ENCODE data around the gene USP47. TPM values are rescaled to one million over a fixed set of nuclear protein-coding genes. Genes with fewer than 3 reads are reported as not detected.

Gene USP47
- polyA plus RNA-seq, 3 donors from 2014 or later = 36.3 to 72.4 (median 43.5) TPM

DNA sequence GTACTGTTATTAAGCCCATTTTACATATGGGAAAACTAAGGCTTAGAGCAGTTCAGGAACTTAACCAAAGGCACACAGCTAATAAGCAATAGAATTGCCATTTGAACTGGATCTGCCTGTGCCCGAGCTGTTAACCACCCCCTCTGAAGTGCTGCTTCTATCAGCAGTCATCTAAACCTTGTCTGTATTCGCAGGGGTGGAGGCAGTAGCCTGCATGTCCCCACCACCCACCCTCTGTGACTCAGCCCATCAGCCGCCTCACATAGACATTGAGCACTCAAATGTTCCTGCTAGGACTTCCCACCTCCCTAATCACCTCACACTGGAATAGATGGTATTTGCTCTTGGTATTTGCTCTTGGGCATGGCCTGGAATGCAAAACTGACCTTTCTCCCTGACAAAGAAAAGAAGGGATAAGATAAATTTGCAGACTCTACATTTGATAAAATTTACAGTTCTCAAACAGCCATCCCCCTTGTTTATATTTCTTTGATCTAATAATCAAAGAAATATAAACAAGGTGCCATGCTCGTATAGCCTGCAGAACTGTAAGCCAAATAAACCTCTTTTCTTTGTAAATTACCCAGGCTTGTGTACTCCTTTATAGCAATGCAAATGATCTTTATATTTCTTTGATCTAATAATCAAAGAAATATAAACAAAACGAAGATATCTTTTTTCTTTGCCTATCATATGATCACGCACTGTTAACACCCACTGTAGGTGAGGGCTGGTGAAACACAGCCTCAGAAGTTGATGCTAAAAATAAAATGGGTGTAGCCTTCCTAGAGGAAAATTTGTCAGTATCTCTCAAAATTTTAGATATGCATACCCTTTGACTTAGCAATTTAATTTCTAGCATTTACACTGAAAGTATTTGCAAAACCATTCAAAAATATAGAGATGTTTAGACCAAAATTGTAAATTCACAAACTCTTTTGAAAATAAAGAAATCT is 150.8 kb downstream of the USP47 start:
- Mint-ChIP-seq H3K36me3 (no peaks in the 10 kb centered on the region), H3K4me3 (no peak overlapping the region), H3K27me3 (ENCODE audit: low read depth in 3 of 3) (peaks cover 0 to 18% (median 3%) of the 10 kb centered on the region in 3 donors), H3K9me3 (peaks cover 0 to 2% (median 0%) of the 10 kb centered on the region in 6 donors), H3K27ac (no peak overlapping the region), H3K4me1 (peaks cover 5 to 12% of the 10 kb centered on the region in 2 donors)
- DNase-seq = no peak

DNA sequence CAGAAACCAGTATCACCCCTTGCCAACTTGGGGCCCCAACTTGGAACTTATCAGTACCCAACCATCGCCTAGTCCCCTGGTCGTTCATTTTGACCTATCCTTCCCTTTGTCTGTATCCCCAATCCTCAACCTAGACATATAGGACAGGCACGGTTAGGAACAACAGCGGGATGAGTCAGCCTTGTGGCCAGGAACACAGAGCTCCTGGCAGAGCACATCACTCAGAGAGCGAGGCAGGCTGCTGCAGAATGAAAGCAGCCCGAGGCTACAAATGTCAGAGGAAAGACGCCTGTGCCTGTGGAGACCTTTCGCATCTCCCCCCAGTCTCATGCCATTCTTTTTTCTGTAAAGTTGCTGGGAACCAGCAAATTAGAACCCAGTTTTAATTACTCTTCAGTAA is 152.1 kb downstream of the USP47 start:
- no peak for DNase-seq
- peaks cover 2 to 18% (median 3%) of the 10 kb centered on the region in 3 donors for H3K27me3 Mint-ChIP-seq (ENCODE audit: low read depth in 3 of 3)
- H3K4me1 Mint-ChIP-seq = peaks cover 9 to 10% of the 10 kb centered on the region in 2 donors
- no peak overlapping the region for H3K27ac Mint-ChIP-seq
- H3K9me3 Mint-ChIP-seq = peaks cover 0 to 2% (median 0%) of the 10 kb centered on the region in 6 donors
- H3K4me3 Mint-ChIP-seq = no peak overlapping the region
- H3K36me3 Mint-ChIP-seq = no peaks in the 10 kb centered on the region

DNA sequence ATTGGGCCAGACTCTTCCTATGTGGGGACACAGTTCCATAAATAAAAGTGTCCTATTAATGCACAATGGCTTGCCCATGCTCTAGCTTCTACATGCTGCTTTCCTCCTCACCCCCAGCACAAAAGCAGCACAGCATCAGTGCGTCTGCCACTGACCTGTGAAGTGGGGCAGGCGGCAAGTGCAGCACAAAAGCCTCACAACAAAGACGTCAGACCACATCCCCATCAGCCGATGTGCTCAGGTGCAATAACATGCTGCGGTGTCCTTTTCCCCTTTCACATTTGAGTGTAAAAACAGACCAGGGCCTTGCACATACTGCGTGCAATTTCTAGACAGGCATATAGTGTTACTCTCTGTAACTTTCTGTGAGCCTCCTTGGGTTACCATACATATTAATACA is 153.8 kb downstream of the USP47 start:
- Mint-ChIP-seq H3K4me1 (peaks cover 9 to 13% of the 10 kb centered on the region in 2 donors), H3K27me3 (ENCODE audit: low read depth in 3 of 3) (peaks cover 2 to 18% (median 3%) of the 10 kb centered on the region in 3 donors), H3K27ac (peak overlapping the region in 2 of 6 donors; percentile 38 to 51), H3K36me3 (no peaks in the 10 kb centered on the region), H3K9me3 (peaks cover 0 to 2% (median 0%) of the 10 kb centered on the region in 6 donors), H3K4me3 (no peak overlapping the region)
- DNase-seq = peak; percentile 23 to 40 (median 37)

DNA sequence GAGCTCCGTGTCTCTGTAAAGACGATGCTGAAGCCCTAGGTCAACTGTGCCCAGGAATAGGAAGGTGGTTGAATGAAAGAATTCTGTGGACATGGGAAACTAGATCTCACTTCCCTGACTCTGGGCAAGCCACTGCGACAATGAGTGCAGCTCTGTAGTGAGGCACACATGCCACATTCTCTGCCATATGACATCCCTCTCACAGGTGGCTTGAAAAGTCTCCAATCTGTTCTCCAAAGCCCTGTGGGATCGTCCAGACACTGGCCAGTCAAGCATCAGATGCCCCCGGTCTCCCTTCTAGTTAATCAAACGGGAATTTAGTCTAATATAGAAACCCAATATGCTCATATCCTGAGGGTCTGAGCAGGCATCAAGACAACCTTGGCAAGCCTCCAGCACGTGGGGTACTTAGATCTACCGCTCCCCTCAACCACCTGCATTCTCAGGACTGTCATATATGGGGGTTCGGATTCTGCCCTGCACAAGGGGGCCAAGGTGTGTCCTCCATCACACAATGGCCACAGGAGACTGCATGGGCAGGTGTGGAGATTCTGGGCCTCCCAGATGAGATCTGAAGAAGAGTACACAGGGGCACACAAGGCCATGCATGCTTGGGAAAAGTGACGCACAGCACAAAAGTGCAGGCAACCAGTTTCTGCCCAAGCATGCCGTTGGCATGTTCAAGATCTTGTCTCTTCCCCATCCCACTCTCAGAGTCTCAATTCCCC is 154.7 kb downstream of the USP47 start:
- H3K4me1 Mint-ChIP-seq = peaks cover 9 to 13% of the 10 kb centered on the region in 2 donors
- H3K4me3 Mint-ChIP-seq = no peak overlapping the region
- H3K9me3 Mint-ChIP-seq = peaks cover 0 to 2% (median 0%) of the 10 kb centered on the region in 6 donors
- H3K27ac Mint-ChIP-seq = no peak overlapping the region
- peaks cover 2 to 17% (median 3%) of the 10 kb centered on the region in 3 donors for H3K27me3 Mint-ChIP-seq (ENCODE audit: low read depth in 3 of 3)
- H3K36me3 Mint-ChIP-seq = no peaks in the 10 kb centered on the region
- DNase-seq = no peak

DNA sequence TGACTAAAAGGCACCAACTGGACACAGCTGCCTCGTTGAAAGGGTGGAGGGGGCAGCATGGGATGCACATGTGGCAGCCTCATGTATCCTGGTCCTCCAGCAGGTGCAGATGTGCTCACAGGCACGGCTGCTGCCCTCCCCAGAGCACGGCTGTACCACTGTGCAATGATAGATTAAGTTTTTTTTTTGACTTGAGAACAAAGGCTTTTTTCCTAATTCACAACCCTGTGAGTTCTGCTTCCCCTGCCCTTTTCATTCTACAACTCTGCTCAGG is 155.2 kb downstream of the USP47 start:
- Mint-ChIP-seq H3K4me3 (no peak overlapping the region), H3K4me1 (peaks cover 9 to 13% of the 10 kb centered on the region in 2 donors), H3K27ac (peak overlapping the region in 1 of 6 donors; percentile 4), H3K9me3 (peaks cover 0 to 2% (median 0%) of the 10 kb centered on the region in 6 donors), H3K27me3 (ENCODE audit: low read depth in 3 of 3) (peaks cover 2 to 12% (median 3%) of the 10 kb centered on the region in 3 donors), H3K36me3 (no peaks in the 10 kb centered on the region)
- no peak for DNase-seq

DNA sequence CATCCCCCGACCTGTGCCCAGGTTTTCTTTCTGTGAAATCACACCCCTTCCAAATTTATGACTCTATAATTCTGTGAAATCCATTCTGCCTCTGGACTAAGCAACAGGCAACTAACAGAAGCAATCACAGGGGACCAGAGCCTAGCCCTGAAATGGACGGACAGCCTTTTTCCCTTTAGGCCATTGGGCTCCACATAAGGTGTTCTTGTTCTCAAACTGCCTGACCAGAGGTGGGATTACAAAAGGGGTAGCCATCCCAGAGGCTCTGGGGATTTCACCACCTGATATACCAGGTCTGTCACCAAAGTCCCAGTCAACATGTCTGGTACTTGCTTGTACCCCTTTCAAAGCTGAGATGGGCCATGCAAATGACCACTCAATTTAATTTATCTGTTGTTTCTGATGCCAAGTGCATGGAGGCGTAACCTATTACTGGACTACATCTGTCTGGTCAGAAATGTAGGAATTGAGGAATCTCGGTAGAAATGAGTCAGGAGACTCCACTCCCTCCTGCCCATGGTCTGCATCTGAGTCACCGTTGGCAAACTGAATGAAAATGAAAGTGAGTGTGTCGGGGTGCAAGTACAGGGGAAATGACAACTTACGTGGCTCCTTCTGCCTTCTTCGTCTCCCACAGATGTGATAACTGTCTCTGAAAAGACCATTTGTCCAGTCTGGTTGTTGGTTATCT is 156.5 kb downstream of the USP47 start:
- H3K27me3 Mint-ChIP-seq (ENCODE audit: low read depth in 3 of 3) = peaks cover 2 to 13% (median 3%) of the 10 kb centered on the region in 3 donors
- DNase-seq = peak in 1 of 3 donors; percentile 7

DNA sequence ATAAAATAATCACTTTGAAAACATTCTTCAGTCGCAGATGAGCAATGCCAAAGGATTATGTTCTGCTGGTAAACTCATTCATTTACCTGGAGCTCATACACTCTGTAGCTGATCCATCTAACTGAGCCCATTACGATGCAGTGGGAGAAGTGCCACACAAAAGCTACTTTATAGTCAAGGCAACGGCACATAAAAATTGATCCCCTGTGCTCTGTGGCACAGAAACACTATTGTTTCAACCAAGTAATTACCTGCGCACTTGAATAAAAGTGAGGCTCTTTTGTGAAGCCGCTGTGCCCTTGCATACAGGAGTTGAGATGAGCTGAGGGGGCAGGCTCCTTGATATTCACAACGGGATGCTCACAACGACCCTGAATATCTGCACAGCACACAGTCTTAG is 159.4 kb downstream of the USP47 start:
- no peaks in the 10 kb centered on the region for H3K36me3 Mint-ChIP-seq
- H3K4me3 Mint-ChIP-seq = no peak overlapping the region
- no peaks in the 10 kb centered on the region for H3K9me3 Mint-ChIP-seq
- peaks cover 8 to 21% (median 17%) of the 10 kb centered on the region in 3 donors for H3K27me3 Mint-ChIP-seq (ENCODE audit: low read depth in 3 of 3)
- H3K4me1 Mint-ChIP-seq = peaks cover 6 to 9% of the 10 kb centered on the region in 2 donors
- no peak overlapping the region for H3K27ac Mint-ChIP-seq
- DNase-seq = no peak

More for the DNA sequence above, 156.5 kb downstream of the USP47 start:
- Mint-ChIP-seq H3K36me3 (no peaks in the 10 kb centered on the region), H3K4me1 (peaks cover 9 to 13% of the 10 kb centered on the region in 2 donors), H3K27ac (peak overlapping the region in 1 of 6 donors; percentile 41), H3K4me3 (peak overlapping the region; percentile 33 to 71 (median 46)), H3K9me3 (no peaks in the 10 kb centered on the region)

DNA sequence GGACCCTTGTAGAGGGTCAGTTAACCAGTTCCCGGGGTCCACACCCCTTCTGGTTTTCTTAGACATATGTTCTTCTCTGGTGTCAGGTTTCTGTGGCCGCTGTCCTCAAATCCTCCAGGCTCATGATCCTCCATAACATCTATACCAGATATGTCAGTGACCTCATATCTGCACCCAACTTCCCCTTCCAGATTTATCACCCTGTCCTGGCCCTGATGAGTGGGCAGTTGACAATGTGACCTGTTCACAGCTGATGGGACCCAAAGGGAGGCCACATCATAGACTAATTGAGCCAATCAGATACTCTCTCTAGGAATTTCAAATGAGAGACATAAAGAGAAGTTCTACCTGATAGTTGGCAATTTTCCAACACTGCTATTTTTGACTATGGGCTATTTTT is 161.6 kb downstream of the USP47 start:
- H3K4me1 Mint-ChIP-seq = peaks cover 7 to 8% of the 10 kb centered on the region in 2 donors
- no peaks in the 10 kb centered on the region for H3K9me3 Mint-ChIP-seq
- peaks cover 8 to 18% (median 15%) of the 10 kb centered on the region in 3 donors for H3K27me3 Mint-ChIP-seq (ENCODE audit: low read depth in 3 of 3)
- no peak for DNase-seq
- H3K36me3 Mint-ChIP-seq = no peaks in the 10 kb centered on the region
- H3K4me3 Mint-ChIP-seq = no peak overlapping the region
- no peak overlapping the region for H3K27ac Mint-ChIP-seq

DNA sequence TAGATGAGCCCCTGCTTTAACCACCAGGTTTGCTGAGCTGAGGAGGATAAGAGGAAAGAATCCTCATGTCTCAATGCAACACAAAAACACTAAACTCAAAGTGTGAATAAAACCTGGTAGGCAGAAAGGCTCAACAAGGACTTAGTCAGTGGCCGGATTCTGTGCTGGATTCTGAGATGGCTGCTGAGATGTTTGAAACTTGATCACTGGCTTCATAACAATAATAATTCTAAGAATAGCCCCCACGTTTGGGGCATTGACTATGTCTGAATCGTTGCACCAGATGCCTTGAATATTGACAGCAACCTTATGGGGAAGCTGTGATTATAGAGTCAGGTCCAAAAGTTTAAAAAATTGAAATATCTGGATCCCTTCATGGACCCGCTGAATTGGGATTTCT is 162.0 kb downstream of the USP47 start:
- Mint-ChIP-seq H3K9me3 (no peaks in the 10 kb centered on the region), H3K27ac (no peak overlapping the region), H3K4me3 (no peak overlapping the region), H3K36me3 (no peaks in the 10 kb centered on the region), H3K4me1 (peaks cover 3 to 4% of the 10 kb centered on the region in 2 donors), H3K27me3 (ENCODE audit: low read depth in 3 of 3) (peaks cover 11 to 18% (median 15%) of the 10 kb centered on the region in 3 donors)
- DNase-seq = no peak

DNA sequence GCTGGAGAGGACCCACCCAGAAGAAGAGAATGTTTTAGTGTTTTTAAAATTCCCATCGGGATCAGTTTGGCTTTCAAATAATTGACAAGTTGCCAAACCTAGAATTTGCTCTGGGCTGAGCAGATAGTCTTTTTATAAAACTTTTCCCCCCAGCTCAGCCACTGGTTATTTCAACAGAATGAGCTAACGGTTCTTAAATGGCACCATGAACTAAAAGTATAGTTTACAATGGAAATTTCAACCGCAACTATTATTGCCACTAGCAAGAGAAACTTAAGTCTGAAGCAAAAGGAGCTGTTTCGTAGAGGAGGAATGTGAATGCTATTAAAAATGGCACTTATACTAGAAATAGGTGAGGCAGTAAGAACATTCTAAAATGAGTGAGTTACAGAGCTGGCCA is 163.3 kb downstream of the USP47 start:
- Mint-ChIP-seq H3K36me3 (no peaks in the 10 kb centered on the region), H3K4me1 (peaks cover 7 to 13% of the 10 kb centered on the region in 2 donors), H3K27me3 (ENCODE audit: low read depth in 3 of 3) (peaks cover 11 to 20% (median 18%) of the 10 kb centered on the region in 3 donors), H3K27ac (no peak overlapping the region), H3K9me3 (no peaks in the 10 kb centered on the region), H3K4me3 (no peak overlapping the region)
- no peak for DNase-seq

DNA sequence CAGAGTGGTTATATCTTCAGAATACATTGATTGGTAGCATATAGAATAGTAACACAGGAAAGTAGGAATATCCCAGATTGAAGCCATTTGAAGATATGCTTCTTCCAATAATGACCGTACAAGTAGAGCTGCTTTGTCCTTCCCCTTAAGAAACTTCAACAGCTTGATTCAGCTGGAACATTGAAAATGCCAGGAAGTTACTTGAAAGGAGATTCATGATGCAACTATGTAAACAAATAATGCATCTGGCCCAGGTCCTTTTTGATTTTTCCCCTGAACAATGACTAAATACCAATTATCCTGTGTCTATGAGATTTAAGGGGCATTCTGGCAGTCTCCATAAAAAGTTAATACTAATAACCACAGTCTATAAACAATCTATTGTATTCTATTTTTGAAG is 163.7 kb downstream of the USP47 start:
- DNase-seq = no peak
- peaks cover 11 to 23% (median 18%) of the 10 kb centered on the region in 3 donors for H3K27me3 Mint-ChIP-seq (ENCODE audit: low read depth in 3 of 3)
- H3K27ac Mint-ChIP-seq = no peak overlapping the region
- peaks cover 10 to 13% of the 10 kb centered on the region in 2 donors for H3K4me1 Mint-ChIP-seq
- no peaks in the 10 kb centered on the region for H3K36me3 Mint-ChIP-seq
- no peak overlapping the region for H3K4me3 Mint-ChIP-seq
- H3K9me3 Mint-ChIP-seq = peaks cover 0 to under 1% (median 0%) of the 10 kb centered on the region in 6 donors

DNA sequence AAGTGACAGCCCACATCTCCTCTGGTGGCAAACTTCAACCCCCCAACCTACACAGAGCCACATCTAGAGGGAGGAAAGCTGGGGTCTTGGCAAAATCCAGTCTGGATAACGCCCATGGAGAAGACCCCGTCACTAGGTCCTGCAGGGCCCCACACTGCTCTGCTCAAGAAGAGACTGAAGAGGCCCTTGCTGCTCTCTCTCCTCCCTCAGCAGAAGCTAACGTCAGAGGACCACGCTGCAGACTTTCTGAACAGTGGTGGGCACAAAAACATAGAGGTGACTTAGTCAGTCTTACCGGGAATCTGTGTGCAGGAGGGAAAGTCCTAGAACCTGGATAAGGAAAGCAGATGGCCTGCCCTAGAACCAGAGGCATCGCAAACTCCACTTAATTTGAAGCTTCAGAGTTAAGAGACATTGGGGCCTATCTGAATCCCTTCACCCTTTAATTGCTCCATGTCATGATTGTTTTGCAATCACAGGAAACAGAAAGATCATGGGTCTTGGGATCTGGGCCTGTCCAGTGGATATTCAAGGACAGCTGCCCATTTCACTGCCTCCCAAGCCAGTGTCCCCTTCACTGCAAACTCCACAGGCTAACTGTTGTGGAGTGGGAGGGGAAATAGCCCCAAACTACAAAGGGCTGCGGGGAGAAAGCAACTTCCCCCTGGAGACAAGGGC is 164.9 kb downstream of the USP47 start:
- Mint-ChIP-seq H3K4me1 (peaks cover 10 to 13% of the 10 kb centered on the region in 2 donors), H3K27ac (no peak overlapping the region), H3K4me3 (peak overlapping the region in 1 of 5 donors; percentile 35)

DNA sequence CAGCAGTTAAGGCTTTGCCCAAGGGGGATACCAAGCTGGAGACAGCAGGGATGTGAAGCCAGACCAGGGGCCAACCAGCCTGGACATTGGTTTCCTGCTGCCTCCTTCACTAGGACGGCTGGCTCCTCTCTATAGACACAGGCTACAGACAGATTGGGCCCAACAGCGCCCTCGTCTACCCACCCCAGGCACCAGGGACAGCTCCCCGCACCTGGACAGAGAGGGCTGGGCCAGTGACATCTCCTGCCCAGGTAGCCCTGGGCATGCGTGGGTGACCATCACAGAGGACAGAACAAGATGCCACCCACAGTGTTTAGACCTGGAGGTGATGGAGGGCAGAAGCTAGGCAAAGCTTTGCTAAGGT is 165.4 kb downstream of the USP47 start:
- no peak for DNase-seq
- peaks cover 0 to 2% (median 0%) of the 10 kb centered on the region in 6 donors for H3K9me3 Mint-ChIP-seq
- peaks cover 10 to 13% of the 10 kb centered on the region in 2 donors for H3K4me1 Mint-ChIP-seq
- H3K36me3 Mint-ChIP-seq = no peaks in the 10 kb centered on the region
- H3K27me3 Mint-ChIP-seq (ENCODE audit: low read depth in 3 of 3) = peaks cover 17 to 33% (median 18%) of the 10 kb centered on the region in 3 donors
- H3K4me3 Mint-ChIP-seq = peak overlapping the region in 4 of 5 donors; percentile 30 to 68 (median 52)
- no peak overlapping the region for H3K27ac Mint-ChIP-seq

More for the DNA sequence above, 164.9 kb downstream of the USP47 start:
- Mint-ChIP-seq H3K9me3 (peaks cover 0 to 2% (median 0%) of the 10 kb centered on the region in 6 donors), H3K36me3 (no peaks in the 10 kb centered on the region), H3K27me3 (ENCODE audit: low read depth in 3 of 3) (peaks cover 15 to 29% (median 17%) of the 10 kb centered on the region in 3 donors)
- DNase-seq = no peak

Data from immature natural killer cell (primary cell).